Progenitor cell of endocrine pancreas (in vitro differentiated cells): ENCODE measurements around the gene PRAMEF18. TPM values are rescaled to one million over a fixed set of nuclear protein-coding genes. Genes with fewer than 3 reads are reported as not detected.
A peak's percentile ranks its signal among the peaks of the same experiment; 100 is the strongest.
"Not testable (repeated sequence)": the region's sequence is repeated elsewhere in the genome, so short reads cannot be mapped to it uniquely, and the experiment has no call there.

Source experiments
- DNase-seq: peaks from one replicate; pipeline ENCODE4 v3.0.0; 2021; ENCODE audit warnings: low spot score; ENCODE audit not compliant: unreplicated experiment
- H3K27ac Mint-ChIP-seq: 2 replicates; pipeline ENCODE4 v1.8.0; 2021; ENCODE audit warnings: mild to moderate bottlenecking, moderate library complexity, mixed read lengths
- H3K27me3 Mint-ChIP-seq: 2 replicates; pipeline ENCODE4 v1.8.0; 2021; ENCODE audit warnings: mixed read lengths
- H3K36me3 Mint-ChIP-seq: 2 replicates; pipeline ENCODE4 v1.8.0; 2022; ENCODE audit warnings: mixed read lengths; ENCODE audit not compliant: insufficient read depth
- H3K4me1 Mint-ChIP-seq: 2 replicates; pipeline ENCODE4 v1.8.0; 2021; ENCODE audit warnings: low read depth, mixed read lengths
- H3K4me3 Mint-ChIP-seq: 2 replicates; pipeline ENCODE4 v1.8.0; 2021; ENCODE audit warnings: low read depth, mild to moderate bottlenecking, moderate library complexity, mixed read lengths
- H3K9me3 Mint-ChIP-seq: 2 replicates; pipeline ENCODE4 v1.8.0; 2021; ENCODE audit warnings: low read depth, mixed read lengths
- total RNA-seq: library from RNA; stranded (reverse); gene quantifications from 2 replicates; pipeline ENCODE4 v1.2.1, GENCODE V29; 2021
- TF ChIP-seq, protein P1 (sequence below): fragments of 200-600 bp; sonication (generic); IDR thresholded peaks from one replicate; pipeline ENCODE4 v1.5.0; 2021; ENCODE audit warnings: antibody characterized with exemption, mild to moderate bottlenecking; ENCODE audit not compliant: unreplicated experiment

PRAMEF18 gene
- total RNA-seq, 1 donor from 2014 or later = not detected

DNA sequence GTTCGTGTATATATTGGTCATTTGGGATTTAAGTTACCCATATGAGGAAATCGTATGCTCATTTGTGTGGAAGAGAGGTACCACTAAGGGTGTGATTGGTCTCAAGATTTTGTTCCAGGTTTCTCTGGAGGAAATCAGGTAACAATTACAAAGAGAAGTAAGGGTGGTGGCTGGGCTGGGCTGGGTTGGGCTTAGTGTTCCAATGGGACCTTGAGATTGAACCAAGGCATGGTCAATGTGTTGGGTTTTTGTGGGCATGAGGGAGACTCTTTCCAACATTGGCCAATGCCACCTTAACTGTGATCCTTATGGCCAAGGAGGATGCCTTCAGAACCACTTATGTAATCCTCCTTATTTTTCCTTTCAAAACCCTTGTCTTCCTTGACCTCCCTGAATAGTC, 4.6 kb upstream of the PRAMEF18 start:
- not testable (repeated sequence) for H3K27ac Mint-ChIP-seq, H3K4me3 Mint-ChIP-seq, H3K27me3 Mint-ChIP-seq, H3K36me3 Mint-ChIP-seq, H3K4me1 Mint-ChIP-seq
- H3K9me3 Mint-ChIP-seq = peaks cover 54% of the 10 kb centered on the region
- DNase-seq = peak; percentile 1

DNA sequence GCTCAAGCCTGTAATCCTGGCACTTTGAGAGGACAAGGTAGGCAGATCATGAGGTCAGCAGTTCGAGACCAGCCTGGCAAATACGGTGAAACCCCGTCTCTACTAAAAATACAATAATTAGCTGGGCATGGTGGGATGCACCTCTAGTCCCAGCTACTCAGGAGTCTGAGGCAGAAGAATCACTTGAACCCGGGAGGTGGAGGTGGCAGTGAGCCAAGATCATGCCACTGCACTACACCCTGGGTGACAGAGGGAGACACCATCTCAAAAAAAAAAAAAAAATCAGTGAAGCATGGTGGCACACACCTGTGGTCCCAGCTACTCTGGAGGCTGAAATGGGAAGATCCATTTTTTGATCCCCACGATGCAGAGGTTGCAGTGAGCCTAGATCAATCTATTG, 4.1 kb upstream of the PRAMEF18 start:
- H3K9me3 Mint-ChIP-seq = peaks cover 54% of the 10 kb centered on the region
- H3K4me1 Mint-ChIP-seq, H3K36me3 Mint-ChIP-seq, H3K4me3 Mint-ChIP-seq, H3K27me3 Mint-ChIP-seq, H3K27ac Mint-ChIP-seq: not testable (repeated sequence)
- DNase-seq = peak; percentile 1

DNA sequence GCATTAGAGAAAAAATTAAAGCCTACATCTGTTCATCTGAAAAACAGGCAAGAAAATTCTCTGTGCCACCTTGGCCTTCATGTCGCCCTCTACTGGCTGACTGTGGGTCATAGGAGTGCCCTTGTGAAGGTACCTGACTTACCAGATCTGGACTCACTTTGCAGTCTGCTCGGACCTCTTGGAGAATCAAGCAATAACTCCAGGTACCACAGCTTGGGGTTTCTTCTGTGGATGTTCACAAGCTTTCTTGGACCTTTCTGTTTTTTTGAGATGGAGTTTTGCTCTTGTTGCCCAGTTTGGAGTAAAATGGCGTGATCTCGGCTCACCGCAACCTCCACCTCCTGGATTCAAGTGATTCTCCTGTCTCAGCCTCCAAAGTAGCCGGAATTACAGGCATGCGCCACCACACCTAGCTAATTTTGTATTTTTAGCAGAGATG, 2.4 kb upstream of the PRAMEF18 start:
- H3K9me3 Mint-ChIP-seq = peaks cover 51% of the 10 kb centered on the region
- no peak overlapping the region for H3K4me3 Mint-ChIP-seq
- TF ChIP-seq, protein P1, sequence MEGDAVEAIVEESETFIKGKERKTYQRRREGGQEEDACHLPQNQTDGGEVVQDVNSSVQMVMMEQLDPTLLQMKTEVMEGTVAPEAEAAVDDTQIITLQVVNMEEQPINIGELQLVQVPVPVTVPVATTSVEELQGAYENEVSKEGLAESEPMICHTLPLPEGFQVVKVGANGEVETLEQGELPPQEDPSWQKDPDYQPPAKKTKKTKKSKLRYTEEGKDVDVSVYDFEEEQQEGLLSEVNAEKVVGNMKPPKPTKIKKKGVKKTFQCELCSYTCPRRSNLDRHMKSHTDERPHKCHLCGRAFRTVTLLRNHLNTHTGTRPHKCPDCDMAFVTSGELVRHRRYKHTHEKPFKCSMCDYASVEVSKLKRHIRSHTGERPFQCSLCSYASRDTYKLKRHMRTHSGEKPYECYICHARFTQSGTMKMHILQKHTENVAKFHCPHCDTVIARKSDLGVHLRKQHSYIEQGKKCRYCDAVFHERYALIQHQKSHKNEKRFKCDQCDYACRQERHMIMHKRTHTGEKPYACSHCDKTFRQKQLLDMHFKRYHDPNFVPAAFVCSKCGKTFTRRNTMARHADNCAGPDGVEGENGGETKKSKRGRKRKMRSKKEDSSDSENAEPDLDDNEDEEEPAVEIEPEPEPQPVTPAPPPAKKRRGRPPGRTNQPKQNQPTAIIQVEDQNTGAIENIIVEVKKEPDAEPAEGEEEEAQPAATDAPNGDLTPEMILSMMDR = no peak
- no peaks in the 10 kb centered on the region for H3K27me3 Mint-ChIP-seq
- no peaks in the 10 kb centered on the region for H3K4me1 Mint-ChIP-seq
- H3K36me3 Mint-ChIP-seq = peaks cover 4% of the 10 kb centered on the region
- H3K27ac Mint-ChIP-seq = no peak overlapping the region
- peak; percentile 0 for DNase-seq

DNA sequence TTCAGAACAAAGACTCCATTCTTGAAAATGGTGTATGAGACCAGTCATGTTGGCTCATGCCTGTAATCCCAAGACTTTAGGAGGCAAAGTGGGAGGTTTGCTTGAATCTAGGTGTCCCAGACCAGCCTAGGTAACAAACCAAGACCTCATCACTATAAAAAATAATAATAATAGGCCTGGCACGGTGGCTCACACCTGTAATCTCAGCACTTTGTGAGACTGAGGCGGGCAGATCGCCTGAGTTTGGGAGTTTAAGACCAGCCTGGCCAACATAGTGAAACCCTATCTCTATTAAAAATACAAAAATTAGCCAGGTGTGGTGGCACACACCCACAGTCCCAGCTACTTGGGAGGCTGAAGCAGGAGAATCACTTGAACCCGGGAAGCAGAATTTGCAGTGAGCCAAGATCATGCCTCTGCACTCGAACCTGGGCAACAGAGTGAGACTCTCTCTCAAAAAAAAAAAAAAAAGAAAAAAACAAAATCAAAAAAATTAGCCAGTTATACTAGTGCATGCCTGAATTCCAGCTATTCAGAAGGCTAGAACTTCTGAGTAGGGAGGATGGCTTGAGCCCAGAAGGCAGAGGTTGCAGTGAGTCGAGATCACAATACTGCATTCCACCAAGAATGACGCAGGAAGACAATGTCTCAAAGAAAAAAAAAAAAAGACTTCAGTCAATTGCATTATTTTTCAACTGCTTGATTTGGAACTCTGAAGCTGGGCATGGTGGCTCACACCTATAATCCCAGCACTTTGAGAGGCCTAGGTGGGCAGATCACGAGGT, 1.5 kb upstream of the PRAMEF18 start:
- H3K27me3 Mint-ChIP-seq, H3K36me3 Mint-ChIP-seq, H3K4me1 Mint-ChIP-seq, H3K4me3 Mint-ChIP-seq, DNase-seq, H3K27ac Mint-ChIP-seq: not testable (repeated sequence)
- H3K9me3 Mint-ChIP-seq = peaks cover 49% of the 10 kb centered on the region

DNA sequence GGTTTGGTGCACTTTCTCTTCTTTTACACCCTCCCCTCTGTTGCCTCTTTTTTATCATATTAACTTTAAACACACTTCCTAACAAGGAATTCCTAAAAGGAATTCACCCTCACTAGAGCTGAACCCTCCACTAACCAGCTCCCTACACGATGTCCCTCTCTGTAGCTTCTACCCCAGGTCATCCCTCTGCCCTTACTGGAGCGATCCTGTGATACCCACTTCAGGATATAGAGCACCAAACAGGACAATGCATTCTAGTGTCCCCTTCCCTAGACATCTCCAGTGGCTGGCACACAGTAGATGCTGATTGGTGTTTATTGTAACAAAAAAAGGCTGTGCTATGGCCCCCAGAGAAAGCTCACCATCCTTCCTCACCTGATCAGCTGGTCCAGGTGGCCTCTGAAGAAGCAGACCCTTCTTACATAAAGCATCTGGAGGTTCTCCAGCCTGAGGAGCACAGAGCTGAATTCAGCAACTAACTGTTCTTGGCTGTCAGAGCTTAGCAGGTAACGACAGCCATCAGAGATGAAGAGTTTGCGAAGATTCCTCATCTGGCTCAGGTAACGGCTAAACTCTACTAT, 1.4 kb downstream of the PRAMEF18 start:
- TF ChIP-seq, protein P1 = no peak
- Mint-ChIP-seq H3K4me3 (no peak overlapping the region), H3K9me3 (peaks cover 29% of the 10 kb centered on the region), H3K27me3 (no peaks in the 10 kb centered on the region), H3K36me3 (peaks cover 1% of the 10 kb centered on the region), H3K27ac (no peak overlapping the region), H3K4me1 (no peaks in the 10 kb centered on the region)
- DNase-seq = peak; percentile 5

DNA sequence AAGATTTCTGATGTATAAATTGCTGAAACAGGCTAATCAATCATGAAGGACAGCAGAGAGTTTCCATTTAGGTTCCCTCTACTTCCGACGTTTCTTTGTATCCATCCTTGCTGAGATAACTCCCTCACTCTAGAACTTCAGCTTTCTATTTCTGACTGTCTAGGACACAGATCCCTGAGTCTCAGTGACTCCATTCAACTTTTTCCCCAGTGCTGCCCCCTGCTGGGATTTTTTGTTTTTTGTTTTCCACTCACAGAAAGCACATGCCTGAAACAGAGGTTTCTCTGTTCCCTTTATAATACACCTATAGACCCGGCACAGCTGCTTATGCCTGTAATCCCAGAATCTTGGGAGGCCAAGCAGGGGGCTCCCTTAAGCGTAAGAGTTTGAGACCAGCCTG, 3.2 kb downstream of the PRAMEF18 start:
- H3K9me3 Mint-ChIP-seq = peaks cover 17% of the 10 kb centered on the region
- H3K36me3 Mint-ChIP-seq, H3K4me3 Mint-ChIP-seq, H3K27me3 Mint-ChIP-seq, DNase-seq, H3K27ac Mint-ChIP-seq, H3K4me1 Mint-ChIP-seq: not testable (repeated sequence)

DNA sequence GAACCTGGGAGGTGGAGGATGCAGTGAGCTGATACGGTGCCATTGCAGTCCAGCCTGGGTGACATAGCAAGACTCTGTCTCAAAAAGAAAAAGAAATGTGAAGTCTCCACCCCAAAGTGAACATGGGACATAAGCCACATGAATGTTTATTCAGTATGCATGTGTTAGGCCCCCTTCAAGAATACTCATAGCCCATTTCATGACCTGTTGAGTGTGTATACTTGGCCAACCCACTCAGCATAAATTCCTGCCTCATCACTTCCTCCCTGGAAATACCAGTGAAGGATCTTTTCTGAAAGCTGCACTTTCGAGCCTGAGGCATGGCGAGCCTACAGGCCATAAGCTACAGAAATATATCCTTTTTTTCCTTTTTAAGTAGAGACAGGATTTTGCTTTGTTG, 6.8 kb downstream of the PRAMEF18 start:
- H3K27me3 Mint-ChIP-seq, H3K4me3 Mint-ChIP-seq, H3K27ac Mint-ChIP-seq: not testable (repeated sequence)

DNA sequence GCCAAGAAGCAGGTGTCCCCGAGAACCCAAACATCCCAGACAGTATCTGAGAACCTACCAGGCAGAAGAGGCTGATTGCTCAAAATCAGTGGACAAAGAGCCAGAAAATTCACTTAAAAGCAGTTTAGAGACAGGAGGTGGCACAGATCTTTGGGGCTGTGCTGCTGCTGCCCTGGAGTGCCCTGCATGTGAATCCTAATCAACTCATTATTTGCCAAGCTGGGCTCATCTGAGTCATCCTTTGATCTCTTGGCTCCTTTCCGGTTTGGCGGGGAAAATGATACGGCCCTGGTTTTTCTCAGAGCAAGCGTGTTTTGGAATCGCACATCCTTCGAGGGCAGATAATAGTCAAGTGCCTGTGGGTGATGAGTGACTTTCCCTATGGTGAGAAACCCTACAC, 9.3 kb downstream of the PRAMEF18 start:
- not testable (repeated sequence) for H3K27me3 Mint-ChIP-seq, H3K36me3 Mint-ChIP-seq, H3K4me1 Mint-ChIP-seq, DNase-seq, H3K4me3 Mint-ChIP-seq, H3K9me3 Mint-ChIP-seq, H3K27ac Mint-ChIP-seq

More for the DNA sequence above, 6.8 kb downstream of the PRAMEF18 start:
- H3K9me3 Mint-ChIP-seq, H3K36me3 Mint-ChIP-seq, H3K4me1 Mint-ChIP-seq, DNase-seq: not testable (repeated sequence)

DNA sequence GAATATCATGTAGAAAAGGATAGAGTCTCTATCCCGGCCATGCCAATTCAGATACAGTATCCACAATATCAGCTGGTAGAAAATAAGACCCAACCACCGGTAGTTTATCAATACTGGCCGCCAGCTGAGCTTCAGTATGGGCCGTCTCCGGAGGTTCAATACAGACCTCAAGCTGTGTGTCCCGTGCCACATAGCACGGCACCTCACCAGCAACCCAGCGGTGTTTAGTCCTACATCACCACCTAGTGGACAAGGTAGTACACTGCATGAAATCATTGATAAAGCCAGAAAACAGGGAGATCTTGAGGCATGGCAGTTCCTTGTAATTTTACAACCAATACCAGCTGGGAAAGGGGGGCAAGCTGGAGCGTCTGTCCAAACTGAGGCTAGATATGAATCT, 17.2 kb downstream of the PRAMEF18 start:
- H3K9me3 Mint-ChIP-seq, H3K4me1 Mint-ChIP-seq, H3K36me3 Mint-ChIP-seq, H3K4me3 Mint-ChIP-seq, H3K27ac Mint-ChIP-seq, DNase-seq, H3K27me3 Mint-ChIP-seq: not testable (repeated sequence)

DNA sequence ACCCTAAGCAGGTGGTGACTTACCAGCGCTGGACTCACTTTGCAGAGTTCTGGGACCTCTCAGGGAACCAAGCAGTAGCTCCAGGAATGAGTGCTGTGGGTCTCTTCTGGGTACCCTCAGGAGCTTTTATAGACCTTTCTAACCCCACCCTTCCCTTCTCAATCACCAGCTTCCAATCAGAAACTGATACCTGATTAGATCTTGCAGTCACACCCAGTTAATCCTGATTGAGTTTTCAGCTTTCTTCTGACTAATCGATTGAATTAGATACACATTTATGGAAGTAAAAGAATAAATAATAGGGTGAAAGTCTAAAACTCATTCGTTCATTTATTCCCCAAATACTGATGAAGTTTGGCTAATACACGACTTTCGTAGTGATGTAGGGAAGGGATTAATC, 24.6 kb downstream of the PRAMEF18 start, which contains the start of gene PRAMEF13:
TSS of gene PRAMEF13 (minus strand) at position 101 of the 400 bp plus-strand sequence. CDS start 1,820 bp downstream, outside the sequence.
- H3K27ac Mint-ChIP-seq, H3K27me3 Mint-ChIP-seq, H3K9me3 Mint-ChIP-seq, H3K36me3 Mint-ChIP-seq, DNase-seq, H3K4me1 Mint-ChIP-seq, H3K4me3 Mint-ChIP-seq: not testable (repeated sequence)
